GM15510 (cell line): ENCODE measurements around the gene CTAGE1.

Experiments
- POLR2A ChIP-seq: IDR thresholded peaks from 3 replicates; pipeline ENCODE4 v1.6.1; 2011; ENCODE audit warnings: borderline replicate concordance; ENCODE audit not compliant: insufficient read length; ENCODE audit errors: extremely low read depth

The CTAGE1 gene

GRCh38 chr18:22446325-22446724, 28.6 kb upstream of the CTAGE1 start:
- no peak for TF ChIP-seq POLR2A

DNA sequence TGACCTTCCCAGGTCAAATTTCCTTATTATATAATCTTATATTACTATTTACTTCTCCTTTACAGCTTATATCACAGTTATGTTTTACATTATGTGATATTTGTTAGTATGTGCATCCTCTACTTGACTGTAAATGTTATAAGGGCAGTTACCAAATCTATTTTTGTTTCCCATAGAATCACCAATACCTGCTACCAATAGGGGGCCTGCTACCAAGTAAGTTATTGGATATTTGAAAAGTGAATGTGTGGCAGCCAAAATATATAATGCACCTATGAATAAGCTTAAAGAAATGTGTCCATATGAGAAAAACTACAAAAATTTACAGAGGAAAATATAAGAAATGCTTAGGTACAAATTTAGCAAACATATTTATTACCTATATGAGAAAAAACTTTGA, 23.9 kb upstream of the CTAGE1 start:
- TF ChIP-seq POLR2A = no peak

- no peak for TF ChIP-seq POLR2A
Observed at GRCh38 chr18:22439447-22439846, 21.7 kb upstream of the CTAGE1 start.

- no peak for TF ChIP-seq POLR2A
Observed at GRCh38 chr18:22436136-22436535, 18.4 kb upstream of the CTAGE1 start.

- no peak for TF ChIP-seq POLR2A
Observed at GRCh38 chr18:22434973-22435608, 17.4 kb upstream of the CTAGE1 start.

- no peak for TF ChIP-seq POLR2A
Observed at GRCh38 chr18:22433956-22434355, 16.2 kb upstream of the CTAGE1 start.

DNA sequence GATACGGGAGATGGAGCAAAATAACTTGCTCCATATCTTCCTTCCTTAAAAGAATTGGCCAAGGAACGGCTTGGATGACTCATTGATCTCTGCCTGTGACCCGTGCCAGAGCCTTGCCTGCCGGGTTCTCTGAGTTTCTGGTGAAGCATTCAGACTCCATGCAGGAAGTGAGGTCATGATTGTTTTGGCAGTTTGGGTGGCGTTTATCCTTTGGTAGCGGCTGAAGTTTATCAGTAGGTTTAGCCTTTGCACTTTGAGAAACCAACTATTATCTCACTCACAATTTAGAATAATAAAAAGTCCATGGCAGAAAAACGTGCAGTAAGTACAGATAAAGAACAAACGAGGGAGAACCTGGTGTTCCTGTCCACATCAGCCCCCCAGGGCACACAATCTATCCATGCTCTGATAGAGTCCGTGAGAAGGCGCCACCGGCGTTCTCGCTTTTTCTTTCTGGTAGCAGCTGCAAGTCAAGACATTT, 15.0 kb upstream of the CTAGE1 start:
- no peak for TF ChIP-seq POLR2A

GRCh38 chr18:22429564-22429963, 11.8 kb upstream of the CTAGE1 start:
- TF ChIP-seq POLR2A = no peak

DNA sequence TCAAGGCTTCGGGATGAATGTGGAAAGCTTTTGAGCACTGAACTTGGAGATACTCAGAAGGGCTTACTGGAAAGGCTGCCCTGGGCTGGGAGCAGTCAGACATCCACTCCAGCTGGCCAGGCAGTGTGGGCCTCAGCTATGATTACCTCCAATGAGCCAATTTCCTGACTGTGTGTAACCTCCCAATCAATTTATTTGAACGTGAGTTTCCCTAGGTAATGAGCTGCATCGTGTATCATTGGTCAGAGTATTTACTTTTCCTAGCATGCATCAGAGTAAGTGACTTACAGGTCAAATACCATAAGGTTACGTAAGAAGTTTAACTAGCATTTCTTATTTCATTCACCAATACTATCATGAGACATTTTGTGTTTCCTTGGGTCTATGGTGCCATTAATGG, 11.0 kb upstream of the CTAGE1 start:
- no peak for TF ChIP-seq POLR2A

DNA sequence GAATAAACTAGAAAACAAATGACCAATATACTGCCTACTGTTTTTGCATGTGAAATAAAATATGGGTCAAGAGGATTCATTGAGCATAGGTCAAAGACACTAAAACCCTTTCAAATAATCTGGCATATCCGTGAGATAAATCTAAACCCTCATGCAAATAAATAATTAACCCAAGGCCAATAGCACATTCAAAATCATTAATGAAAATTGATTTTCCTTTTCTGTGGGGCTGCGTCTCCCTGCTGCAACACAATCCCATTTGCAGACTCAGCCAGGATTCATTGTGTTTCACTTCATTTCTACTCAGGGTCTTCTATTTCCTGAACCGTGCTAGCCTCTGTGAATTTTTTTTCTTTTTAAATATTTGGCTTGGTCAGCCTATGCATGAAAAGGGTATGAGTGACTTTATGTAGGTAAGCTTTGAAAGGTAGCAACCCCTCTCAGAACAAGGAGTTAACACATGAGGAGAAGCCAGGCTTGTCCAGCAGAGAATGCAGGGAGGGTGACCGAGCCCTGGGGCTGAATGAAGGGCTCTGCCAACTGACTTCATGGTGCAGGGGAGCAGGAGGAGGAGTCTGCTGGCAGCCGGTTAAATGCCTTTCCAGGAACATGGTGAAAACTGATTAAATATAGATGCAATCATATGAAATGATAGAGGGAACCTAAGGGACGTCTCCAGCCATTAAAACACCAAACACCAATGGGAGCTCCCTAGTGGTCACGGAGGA, 10.3 kb upstream of the CTAGE1 start:
- no peak for TF ChIP-seq POLR2A

DNA sequence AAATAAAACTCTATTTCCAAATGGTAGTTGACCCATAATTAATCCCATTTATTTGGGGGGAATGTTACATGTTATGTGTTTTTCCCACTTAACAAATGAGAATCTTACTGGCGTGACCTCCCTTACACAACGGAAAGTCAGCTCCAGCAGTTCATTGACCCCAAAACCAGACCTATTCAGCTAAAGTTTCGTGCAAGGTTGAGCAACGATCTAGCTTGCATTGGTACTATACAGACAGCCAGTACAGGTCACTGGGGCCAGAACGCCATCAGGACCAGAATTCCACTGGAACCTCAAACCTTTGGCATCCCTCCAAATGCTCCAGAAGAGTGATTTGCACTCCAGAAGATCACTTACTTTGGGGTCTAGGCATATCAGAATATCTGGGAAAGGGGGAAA, 6.8 kb upstream of the CTAGE1 start:
- no peak for TF ChIP-seq POLR2A

DNA sequence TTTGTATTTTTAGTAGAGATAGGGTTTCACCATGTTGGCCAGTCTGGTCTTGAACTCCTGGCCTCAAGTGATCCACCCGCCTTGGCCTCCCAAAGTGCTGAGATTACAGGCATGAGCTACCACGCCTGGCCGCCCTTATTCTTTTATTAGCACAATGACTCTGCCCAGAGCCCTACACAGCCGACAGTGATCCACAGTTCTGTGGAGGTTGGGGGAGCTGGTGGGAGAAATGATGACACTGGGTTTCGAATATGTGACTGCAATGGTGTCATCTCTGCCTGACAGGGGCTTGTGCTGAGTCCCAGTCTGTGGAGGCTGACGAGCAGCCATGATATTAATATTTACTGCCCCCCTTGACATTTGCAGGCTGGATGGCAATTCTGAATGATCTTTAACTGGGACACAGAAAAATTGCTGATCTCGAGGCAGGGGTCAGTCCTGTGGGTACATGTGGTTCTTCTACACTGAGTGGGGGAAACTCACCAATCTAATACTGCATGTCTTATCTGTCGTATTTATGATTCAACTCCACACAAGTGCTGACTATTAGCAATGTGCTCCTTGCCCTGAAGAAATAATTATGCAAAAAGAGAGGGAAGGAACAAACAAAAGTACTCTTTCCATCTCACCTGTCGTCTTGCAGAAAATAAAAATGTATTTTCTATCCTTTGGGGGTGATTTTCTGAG, 6.3 kb upstream of the CTAGE1 start:
- no peak for TF ChIP-seq POLR2A

DNA sequence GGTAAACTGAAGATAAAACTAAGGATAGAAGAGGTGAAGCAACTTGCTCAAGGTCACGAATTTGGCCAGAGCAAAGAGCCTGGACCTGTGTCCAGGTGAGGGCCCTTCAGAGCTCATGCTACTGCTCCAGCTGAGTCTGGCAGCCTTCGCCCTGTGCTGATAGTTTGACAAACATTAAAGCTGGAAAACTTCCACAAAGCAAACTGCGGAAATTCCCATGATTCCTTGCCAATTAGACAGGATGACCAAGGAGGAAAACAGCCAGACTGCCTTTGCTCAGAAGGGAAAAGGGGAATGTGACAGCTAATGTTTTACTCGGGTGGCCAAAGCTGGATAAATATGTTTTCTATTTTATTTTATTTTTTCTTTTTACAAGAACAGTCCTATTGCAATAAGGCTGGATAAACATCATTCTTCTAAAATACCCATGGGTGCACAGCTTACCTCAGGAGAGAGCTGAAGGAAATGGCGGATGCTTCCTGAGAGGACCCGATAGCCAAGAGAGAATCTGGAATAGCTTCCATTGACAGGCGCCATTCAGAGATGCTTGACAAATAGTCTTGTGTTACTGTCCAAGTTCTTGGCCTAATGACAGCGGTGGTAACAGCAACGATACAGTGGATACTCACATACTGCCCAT, 5.3 kb upstream of the CTAGE1 start:
- no peak for TF ChIP-seq POLR2A

DNA sequence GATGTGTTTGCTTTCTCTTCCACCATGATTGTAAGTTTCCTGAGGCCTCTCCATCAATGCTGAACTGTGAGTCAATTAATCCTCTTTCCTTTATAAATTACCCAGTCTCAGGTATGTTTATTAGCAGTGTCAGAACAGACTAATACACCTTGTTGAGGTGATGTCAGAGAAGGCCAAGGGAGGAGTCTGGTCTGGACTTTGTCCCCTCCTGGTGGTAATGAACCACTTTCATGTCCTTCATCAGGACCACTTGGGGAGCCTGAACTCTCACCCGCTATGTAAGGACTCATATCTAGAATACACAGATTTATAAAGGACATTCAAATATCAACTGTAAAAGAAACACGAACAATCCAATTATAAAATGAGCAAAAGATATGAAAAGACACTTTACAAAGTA, 2.9 kb upstream of the CTAGE1 start:
- no peak for TF ChIP-seq POLR2A
